ENCODE results near the gene GAS2L1.

DNA sequence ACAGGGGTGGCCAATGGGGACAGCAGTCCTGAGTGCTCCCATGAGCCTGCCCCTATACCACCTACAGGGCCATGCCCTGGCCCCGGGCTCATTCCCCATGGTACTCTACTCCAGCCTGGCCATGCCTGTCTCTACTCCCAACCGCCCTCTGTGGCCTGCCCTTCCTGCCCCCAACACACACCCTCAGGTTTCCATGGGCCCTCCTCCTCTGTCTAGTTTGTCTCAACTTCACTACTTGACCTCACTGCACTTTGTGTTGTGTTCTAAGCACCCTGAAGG lies 35.3 kb downstream of the GAS2L1 start:
- no peak for TF ChIP-seq POLR2A (IDR thresholded peaks at IDR 0.05; ENCODE audit: low read depth, low read length)
- no peak for TF ChIP-seq POLR2AphosphoS5 (IDR thresholded peaks at IDR 0.05; ENCODE audit: low read depth, low read length)
- TF ChIP-seq SPI1 (IDR thresholded peaks at IDR 0.05; ENCODE audit: low read depth, low read length): no peak

All from GM12891 (cell line).